Vagina (tissue), 2 donors: ENCODE results near the gene TRIM15.

Experiments used
- CTCF ChIP-seq, 3 experiments: fragments of 450-650 bp in 2 of 3; fragments of 200-600 bp in 1 of 3; sonication (generic) in 1 of 3; IDR thresholded peaks; one replicate each; pipeline ENCODE4 v1.5.1; 2017 to 2019; ENCODE audit warnings: antibody characterized with exemption in 3 of 3, mild to moderate bottlenecking in 2 of 3, moderate library complexity in 2 of 3
- POLR2AphosphoS5 ChIP-seq, 2 donors: sonication (generic); formaldehyde crosslinking; IDR thresholded peaks; one replicate each; pipeline ENCODE4 v1.9.0; 2017; ENCODE audit warnings: antibody characterized with exemption in 2 of 2, mild to moderate bottlenecking in 2 of 2, low read depth in 1 of 2; ENCODE audit not compliant: insufficient read depth in 1 of 2

DNA sequence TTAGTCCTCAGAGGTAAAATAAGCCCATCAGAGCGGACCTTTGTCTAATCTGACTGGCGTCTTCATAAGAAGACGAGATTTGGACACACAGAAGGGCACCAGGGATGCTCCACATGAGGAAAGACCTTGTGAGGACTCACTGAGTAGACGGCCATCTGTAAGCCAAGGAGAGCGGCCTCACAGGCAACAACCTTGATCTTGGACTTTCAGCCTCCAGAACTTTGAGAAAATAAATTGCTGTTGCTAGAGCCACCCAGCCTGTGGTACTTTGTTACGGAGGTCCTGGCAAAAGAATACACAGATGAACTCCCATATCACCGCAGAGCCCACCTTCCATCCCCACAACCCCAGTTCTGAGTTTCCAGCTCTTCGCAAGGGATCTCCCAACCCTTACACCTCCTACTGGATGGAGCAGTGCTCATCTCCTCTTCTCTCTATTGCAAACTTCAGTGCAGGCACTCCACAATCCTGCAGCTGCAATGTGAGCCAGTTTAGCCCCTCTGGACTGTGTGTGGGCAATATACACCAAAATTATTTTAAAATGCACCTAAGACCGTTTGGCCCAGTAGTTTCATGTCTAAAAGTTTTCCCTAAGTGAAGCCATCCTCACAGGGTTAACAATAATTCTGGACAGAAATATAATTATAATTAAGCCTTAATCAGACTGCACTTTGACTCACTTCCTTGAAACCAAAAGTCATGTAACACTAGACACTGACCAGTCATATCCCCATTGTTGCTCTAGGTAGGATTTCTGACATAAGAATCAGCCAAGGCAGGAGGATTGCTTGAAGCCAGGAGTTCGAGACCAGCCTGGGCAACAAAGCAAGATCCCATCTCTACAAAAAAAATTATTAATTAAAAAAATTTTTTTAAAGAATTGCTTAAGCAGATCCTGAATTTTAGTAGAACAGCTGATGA lies 41.6 kb upstream of the TRIM15 start:
- TF ChIP-seq POLR2AphosphoS5 (IDR thresholded peaks at IDR 0.05; ENCODE audit: insufficient read depth in 1 of 2, low read depth in 1 of 2) (no peak), CTCF (IDR thresholded peaks at IDR 0.05) (no peak)
